ENCODE results near the gene CCDC107. TPM values are rescaled to one million over a fixed set of nuclear protein-coding genes. Genes with fewer than 3 reads are reported as not detected.

CCDC107 gene
- total RNA-seq, 4 donors from 2014 or later, result 5.0 to 13.2 (median 9.6) TPM

DNA sequence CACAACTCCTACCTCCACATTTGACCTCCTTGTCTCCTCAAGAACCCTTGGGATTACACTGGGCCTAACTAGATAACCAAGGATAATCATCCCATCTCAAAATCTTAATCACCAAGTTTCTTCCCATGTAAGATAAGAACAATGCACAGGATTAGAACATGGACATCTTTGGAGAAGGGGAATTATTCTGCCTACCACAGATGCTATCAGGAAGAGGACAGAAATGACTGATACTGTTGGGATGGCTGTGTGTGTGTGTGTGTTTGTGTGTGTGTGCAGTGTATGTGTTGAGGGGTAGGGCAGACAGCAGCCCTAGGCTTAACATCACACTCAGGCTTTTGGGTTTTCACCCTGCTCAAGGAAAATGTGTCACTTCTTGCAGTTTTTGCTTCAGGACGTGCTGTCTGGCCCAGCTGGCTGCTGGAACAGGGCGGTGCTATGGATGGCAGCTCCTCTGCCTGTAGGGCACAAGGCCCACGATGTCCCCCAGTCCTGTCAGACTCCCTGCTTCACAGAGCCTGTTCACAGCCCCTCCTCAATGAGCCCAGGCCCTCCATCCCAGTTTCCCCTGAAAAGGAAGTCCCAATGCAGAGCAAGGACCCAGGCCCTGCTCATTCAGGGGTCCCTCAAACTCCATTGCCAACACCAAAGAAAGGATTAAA is 23.4 kb downstream of the CCDC107 start:
- TF ChIP-seq POLR2A (IDR thresholded peaks at IDR 0.05), result no peak
- no peak for TF ChIP-seq EP300 (IDR thresholded peaks at IDR 0.05)
- no peak for TF ChIP-seq CTCF (IDR thresholded peaks at IDR 0.05)
- TF ChIP-seq POLR2AphosphoS5 (IDR thresholded peaks at IDR 0.05), result no peak
- no peak overlapping the region for H3K4me3 ChIP-seq
- no peaks in the 10 kb centered on the region for H3K27me3 ChIP-seq
- 37% methylated on average over 2 of the region's 3 CpGs for WGBS
- no peak overlapping the region for H3K27ac ChIP-seq
- DNase-seq (ENCODE audit: low spot score in 2 of 2), result no peak
- H3K9me3 ChIP-seq, result no peaks in the 10 kb centered on the region
- H3K36me3 ChIP-seq, result peaks cover 26% of the 10 kb centered on the region
- no peaks in the 10 kb centered on the region for H3K4me1 ChIP-seq

DNA sequence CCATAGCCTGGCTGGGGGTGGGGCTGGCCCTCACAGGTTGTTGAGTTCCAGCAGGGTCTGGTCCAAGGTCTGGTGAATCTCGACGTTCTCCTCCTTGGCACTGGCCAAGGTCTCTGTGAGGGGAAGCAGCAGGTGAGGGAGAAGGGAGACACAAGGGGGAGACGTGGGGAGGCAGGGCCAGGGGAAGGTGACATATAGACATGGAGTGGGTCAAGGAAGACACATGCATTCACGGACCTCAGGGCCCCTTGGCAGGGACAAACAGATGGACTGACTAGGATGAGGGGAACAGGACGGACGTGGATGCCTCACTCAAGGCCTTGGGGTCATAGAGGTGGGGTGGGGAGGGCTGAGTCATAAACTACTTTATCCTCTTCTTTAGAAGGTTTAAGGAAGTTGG is 24.0 kb downstream of the CCDC107 start:
- Histone ChIP-seq H3K4me3 (no peak overlapping the region), H3K27me3 (no peaks in the 10 kb centered on the region), H3K27ac (no peak overlapping the region), H3K4me1 (no peaks in the 10 kb centered on the region), H3K9me3 (no peaks in the 10 kb centered on the region), H3K36me3 (peaks cover 26% of the 10 kb centered on the region)
- DNase-seq (ENCODE audit: low spot score in 2 of 2), result no peak
- no peak for TF ChIP-seq CTCF (IDR thresholded peaks at IDR 0.05)
- TF ChIP-seq POLR2A (IDR thresholded peaks at IDR 0.05), result no peak
- TF ChIP-seq POLR2AphosphoS5 (IDR thresholded peaks at IDR 0.05), result no peak
- no peak for TF ChIP-seq EP300 (IDR thresholded peaks at IDR 0.05)
- WGBS, result 73% methylated on average over 6 of the region's 6 CpGs

DNA sequence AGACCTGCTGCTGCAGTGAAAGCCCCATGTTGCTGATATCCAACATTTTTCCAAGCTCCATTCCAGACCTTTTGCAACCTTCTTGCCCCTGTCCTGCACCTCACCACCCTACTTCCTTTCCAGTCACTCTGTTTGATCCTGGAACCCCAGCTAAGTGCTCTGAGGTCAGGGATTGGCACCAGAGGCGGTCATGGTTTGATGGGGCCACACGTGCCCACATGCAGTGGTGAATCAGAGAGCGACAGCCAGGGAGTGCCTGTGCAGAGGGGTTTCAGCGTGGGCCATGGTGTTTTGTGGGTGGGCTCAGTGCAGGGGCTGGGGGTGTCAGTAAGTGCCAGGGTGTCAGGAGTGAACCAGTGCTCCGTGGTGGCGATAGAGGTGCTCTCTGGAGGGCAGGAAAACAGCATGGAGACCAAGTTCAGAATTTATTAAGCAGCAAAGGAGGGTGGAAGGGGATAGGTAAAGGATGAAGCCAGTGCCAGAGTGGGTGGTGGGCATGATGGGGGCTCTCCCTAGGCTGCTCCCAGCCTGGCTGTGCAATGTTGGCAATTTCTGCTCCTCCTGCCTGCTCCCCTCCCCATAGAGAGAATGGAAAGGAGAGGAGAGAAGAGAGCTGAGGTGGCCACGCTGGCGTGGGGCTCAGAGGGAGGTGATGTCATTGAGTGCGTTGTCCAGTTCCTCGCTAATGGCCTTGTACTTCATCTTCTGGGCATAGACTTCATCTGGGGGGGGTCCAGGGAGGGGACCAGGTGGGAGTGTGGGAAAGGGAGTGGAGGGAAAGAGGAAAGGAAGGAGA is 24.6 kb downstream of the CCDC107 start:
- Histone ChIP-seq H3K9me3 (no peaks in the 10 kb centered on the region), H3K27ac (no peak overlapping the region), H3K4me1 (no peaks in the 10 kb centered on the region), H3K4me3 (no peak overlapping the region), H3K27me3 (no peaks in the 10 kb centered on the region), H3K36me3 (peaks cover 26% of the 10 kb centered on the region)
- 89% methylated on average over 10 of the region's 10 CpGs for WGBS
- no peak for TF ChIP-seq EP300 (IDR thresholded peaks at IDR 0.05)
- TF ChIP-seq POLR2AphosphoS5 (IDR thresholded peaks at IDR 0.05), result no peak
- no peak for TF ChIP-seq POLR2A (IDR thresholded peaks at IDR 0.05)
- no peak for TF ChIP-seq CTCF (IDR thresholded peaks at IDR 0.05)
- DNase-seq (ENCODE audit: low spot score in 2 of 2), result no peak

- no peak overlapping the region for H3K4me3 ChIP-seq
Measured at GRCh38 chr9:35683323-35683722, 25.2 kb downstream of the CCDC107 start.

More at GRCh38 chr9:35683323-35683722, 25.2 kb downstream of the CCDC107 start:
- Histone ChIP-seq H3K9me3 (no peaks in the 10 kb centered on the region), H3K4me1 (peaks cover under 1% of the 10 kb centered on the region), H3K36me3 (peaks cover 26% of the 10 kb centered on the region), H3K27me3 (no peaks in the 10 kb centered on the region), H3K27ac (no peak overlapping the region)
- 75% methylated on average over 2 of the region's 2 CpGs for WGBS
- DNase-seq (ENCODE audit: low spot score in 2 of 2), result no peak
- TF ChIP-seq POLR2A (IDR thresholded peaks at IDR 0.05) (no peak), CTCF (IDR thresholded peaks at IDR 0.05) (no peak), EP300 (IDR thresholded peaks at IDR 0.05) (no peak), POLR2AphosphoS5 (IDR thresholded peaks at IDR 0.05) (no peak)

Measured in suprapubic skin (tissue), 4 donors.